ENCODE measurements around the gene SLC22A12. TPM values are rescaled to one million over a fixed set of nuclear protein-coding genes. Genes with fewer than 3 reads are reported as not detected.

Gene SLC22A12
- total and polyA plus RNA-seq, 2 experiments from 2014 or later = not detected

DNA sequence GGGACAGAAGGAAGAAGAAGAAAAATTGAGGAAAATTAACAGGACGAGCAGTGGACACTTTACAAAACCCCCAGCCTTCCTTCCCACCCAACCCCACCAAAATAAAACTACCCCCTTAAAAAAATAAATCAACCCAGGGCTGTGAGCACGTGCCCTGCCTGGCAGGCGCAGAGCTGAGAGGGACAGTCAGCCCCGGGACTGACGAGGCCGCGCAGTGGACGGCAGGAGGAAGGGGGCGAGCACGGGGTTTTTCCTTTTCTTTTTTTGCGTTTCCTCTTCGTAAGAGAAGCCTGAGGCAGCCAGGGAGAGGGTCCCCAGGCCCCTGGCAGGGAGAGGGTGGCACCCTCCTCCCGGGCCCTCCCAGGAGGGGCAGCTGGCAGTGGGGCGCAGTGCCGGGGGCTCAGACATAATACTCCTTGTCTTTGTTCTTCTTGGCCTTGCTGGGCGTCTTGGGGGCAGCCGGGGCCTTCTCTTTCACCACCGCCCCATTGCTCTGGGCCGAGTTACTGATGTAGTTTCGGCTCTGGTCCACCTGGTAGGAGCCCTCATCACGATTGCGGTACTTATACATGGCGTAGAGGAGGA, 15.9 kb downstream of the SLC22A12 start (continued):
- TF ChIP-seq, protein P1, sequence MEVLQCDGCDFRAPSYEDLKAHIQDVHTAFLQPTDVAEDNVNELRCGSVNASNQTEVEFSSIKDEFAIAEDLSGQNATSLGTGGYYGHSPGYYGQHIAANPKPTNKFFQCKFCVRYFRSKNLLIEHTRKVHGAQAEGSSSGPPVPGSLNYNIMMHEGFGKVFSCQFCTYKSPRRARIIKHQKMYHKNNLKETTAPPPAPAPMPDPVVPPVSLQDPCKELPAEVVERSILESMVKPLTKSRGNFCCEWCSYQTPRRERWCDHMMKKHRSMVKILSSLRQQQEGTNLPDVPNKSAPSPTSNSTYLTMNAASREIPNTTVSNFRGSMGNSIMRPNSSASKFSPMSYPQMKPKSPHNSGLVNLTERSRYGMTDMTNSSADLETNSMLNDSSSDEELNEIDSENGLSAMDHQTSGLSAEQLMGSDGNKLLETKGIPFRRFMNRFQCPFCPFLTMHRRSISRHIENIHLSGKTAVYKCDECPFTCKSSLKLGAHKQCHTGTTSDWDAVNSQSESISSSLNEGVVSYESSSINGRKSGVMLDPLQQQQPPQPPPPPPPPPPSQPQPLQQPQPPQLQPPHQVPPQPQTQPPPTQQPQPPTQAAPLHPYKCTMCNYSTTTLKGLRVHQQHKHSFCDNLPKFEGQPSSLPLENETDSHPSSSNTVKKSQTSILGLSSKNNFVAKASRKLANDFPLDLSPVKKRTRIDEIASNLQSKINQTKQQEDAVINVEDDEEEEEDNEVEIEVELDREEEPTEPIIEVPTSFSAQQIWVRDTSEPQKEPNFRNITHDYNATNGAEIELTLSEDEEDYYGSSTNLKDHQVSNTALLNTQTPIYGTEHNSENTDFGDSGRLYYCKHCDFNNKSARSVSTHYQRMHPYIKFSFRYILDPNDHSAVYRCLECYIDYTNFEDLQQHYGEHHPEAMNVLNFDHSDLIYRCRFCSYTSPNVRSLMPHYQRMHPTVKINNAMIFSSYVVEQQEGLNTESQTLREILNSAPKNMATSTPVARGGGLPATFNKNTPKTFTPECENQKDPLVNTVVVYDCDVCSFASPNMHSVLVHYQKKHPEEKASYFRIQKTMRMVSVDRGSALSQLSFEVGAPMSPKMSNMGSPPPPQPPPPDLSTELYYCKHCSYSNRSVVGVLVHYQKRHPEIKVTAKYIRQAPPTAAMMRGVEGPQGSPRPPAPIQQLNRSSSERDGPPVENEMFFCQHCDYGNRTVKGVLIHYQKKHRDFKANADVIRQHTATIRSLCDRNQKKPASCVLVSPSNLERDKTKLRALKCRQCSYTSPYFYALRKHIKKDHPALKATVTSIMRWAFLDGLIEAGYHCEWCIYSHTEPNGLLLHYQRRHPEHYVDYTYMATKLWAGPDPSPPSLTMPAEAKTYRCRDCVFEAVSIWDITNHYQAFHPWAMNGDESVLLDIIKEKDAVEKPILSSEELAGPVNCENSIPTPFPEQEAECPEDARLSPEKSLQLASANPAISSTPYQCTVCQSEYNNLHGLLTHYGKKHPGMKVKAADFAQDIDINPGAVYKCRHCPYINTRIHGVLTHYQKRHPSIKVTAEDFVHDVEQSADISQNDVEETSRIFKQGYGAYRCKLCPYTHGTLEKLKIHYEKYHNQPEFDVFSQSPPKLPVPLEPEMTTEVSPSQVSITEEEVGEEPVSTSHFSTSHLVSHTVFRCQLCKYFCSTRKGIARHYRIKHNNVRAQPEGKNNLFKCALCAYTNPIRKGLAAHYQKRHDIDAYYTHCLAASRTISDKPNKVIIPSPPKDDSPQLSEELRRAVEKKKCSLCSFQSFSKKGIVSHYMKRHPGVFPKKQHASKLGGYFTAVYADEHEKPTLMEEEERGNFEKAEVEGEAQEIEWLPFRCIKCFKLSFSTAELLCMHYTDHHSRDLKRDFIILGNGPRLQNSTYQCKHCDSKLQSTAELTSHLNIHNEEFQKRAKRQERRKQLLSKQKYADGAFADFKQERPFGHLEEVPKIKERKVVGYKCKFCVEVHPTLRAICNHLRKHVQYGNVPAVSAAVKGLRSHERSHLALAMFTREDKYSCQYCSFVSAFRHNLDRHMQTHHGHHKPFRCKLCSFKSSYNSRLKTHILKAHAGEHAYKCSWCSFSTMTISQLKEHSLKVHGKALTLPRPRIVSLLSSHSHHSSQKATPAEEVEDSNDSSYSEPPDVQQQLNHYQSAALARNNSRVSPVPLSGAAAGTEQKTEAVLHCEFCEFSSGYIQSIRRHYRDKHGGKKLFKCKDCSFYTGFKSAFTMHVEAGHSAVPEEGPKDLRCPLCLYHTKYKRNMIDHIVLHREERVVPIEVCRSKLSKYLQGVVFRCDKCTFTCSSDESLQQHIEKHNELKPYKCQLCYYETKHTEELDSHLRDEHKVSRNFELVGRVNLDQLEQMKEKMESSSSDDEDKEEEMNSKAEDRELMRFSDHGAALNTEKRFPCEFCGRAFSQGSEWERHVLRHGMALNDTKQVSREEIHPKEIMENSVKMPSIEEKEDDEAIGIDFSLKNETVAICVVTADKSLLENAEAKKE (CRISPR knock-in tag; IDR thresholded peaks at IDR 0.05) = no peak

DNA sequence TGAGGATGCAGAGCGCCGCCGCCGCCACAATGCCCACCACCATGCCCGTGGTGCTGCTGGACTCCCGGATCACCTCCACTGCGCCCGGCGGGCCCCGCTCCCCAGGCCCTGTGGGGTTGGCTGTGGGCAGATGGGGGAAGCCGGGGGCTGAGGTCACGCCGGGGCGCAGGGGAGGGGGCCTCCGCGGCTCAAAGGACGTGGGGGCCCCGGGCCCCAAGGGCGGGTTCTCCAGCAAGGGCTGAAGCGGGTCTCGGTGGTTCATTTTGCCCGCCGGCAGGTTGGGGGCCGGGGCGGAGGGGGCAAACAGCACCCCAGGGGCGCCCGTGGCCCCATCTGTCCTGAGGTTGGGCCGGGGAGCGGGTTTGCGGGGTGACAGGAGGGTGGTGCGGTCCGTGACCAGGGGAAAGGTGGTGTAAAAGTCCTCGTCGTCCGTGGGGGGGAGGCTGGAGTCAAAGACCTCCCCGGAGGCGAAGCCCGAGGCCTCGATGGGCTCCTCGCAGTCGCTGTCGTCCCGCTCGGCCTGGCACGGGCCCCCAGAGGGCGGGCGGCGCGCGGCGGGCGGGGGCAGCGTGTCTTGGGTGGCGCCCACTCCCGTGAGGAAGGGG, 16.5 kb downstream of the SLC22A12 start:
- H3K27me3 ChIP-seq (ENCODE audit: insufficient read depth) = no peaks in the 10 kb centered on the region
- Mint-ChIP-seq H3K27ac (no peak overlapping the region), H3K4me1 (peaks cover 17% of the 10 kb centered on the region), H3K27me3 (ENCODE audit: insufficient read depth, low read depth, poor library complexity) (peaks cover 10% of the 10 kb centered on the region), H3K36me3 (ENCODE audit: low read depth) (no peaks in the 10 kb centered on the region), H3K4me3 (no peak overlapping the region), H3K9me3 (no peaks in the 10 kb centered on the region)
- H3K4me1 ChIP-seq (ENCODE audit: insufficient read depth) = 0 out of 2 replicates have a peak, but pooled peaks cover 5% of the 10 kb centered on the region
- H3F3A ChIP-seq (replicated peaks; ENCODE audit: low read depth) = no peaks in the 10 kb centered on the region
- peak; percentile 28 for ATAC-seq
- no peak overlapping the region for H3K4me3 ChIP-seq
- no peak overlapping the region for H2AFZ ChIP-seq
- no peaks in the 10 kb centered on the region for H4K20me1 ChIP-seq (replicated peaks; ENCODE audit: insufficient read depth)
- no peaks in the 10 kb centered on the region for H3K36me3 ChIP-seq (ENCODE audit: insufficient read depth)
- DNase-seq (ENCODE audit: low spot score) = no peak
- no peak overlapping the region for H3K27ac ChIP-seq (ENCODE audit: low read depth)
- no peaks in the 10 kb centered on the region for H3K79me2 ChIP-seq (replicated peaks; ENCODE audit: insufficient read depth)
- H3K9me2 ChIP-seq (ENCODE audit: insufficient read depth) = no peaks in the 10 kb centered on the region
- H3K4me2 ChIP-seq = peak overlapping the region; percentile 7; the same call in 1 of the 2 replicates
- TF ChIP-seq NANOG (IDR thresholded peaks at IDR 0.05; ENCODE audit: borderline replicate concordance) (no peak), CTCF (conservative IDR thresholded peaks at IDR 0.05; ENCODE audit: low read depth in 2 of 2) (no peak), STAT1 (IDR thresholded peaks at IDR 0.05; ENCODE audit: unreplicated experiment) (no peak)
- TF ChIP-seq, protein P2, sequence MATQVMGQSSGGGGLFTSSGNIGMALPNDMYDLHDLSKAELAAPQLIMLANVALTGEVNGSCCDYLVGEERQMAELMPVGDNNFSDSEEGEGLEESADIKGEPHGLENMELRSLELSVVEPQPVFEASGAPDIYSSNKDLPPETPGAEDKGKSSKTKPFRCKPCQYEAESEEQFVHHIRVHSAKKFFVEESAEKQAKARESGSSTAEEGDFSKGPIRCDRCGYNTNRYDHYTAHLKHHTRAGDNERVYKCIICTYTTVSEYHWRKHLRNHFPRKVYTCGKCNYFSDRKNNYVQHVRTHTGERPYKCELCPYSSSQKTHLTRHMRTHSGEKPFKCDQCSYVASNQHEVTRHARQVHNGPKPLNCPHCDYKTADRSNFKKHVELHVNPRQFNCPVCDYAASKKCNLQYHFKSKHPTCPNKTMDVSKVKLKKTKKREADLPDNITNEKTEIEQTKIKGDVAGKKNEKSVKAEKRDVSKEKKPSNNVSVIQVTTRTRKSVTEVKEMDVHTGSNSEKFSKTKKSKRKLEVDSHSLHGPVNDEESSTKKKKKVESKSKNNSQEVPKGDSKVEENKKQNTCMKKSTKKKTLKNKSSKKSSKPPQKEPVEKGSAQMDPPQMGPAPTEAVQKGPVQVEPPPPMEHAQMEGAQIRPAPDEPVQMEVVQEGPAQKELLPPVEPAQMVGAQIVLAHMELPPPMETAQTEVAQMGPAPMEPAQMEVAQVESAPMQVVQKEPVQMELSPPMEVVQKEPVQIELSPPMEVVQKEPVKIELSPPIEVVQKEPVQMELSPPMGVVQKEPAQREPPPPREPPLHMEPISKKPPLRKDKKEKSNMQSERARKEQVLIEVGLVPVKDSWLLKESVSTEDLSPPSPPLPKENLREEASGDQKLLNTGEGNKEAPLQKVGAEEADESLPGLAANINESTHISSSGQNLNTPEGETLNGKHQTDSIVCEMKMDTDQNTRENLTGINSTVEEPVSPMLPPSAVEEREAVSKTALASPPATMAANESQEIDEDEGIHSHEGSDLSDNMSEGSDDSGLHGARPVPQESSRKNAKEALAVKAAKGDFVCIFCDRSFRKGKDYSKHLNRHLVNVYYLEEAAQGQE (IDR thresholded peaks at IDR 0.05; ENCODE audit: unreplicated experiment) = no peak
